Measurements from ENCODE around the gene MMP7.

DNA sequence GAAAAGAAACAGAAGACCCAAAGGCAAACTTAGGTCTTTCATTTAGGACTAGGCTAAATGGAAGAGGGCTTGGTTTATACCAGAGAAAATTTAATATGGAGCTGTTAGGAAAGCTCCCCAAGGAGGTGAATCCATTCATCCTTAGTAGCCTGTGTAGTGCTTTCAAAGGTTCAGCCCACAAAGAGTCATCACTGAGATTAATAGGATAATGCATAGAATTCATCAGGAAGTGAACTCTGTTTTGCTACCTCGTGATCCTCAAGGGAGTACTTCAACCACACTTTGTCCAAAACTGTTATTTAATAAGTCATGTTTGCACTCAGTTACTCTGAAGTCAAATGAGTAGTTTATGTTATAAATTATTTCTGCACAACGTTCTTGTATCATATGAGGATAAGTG lies 43.3 kb upstream of the MMP7 start:
- TF ChIP-seq, protein P1, sequence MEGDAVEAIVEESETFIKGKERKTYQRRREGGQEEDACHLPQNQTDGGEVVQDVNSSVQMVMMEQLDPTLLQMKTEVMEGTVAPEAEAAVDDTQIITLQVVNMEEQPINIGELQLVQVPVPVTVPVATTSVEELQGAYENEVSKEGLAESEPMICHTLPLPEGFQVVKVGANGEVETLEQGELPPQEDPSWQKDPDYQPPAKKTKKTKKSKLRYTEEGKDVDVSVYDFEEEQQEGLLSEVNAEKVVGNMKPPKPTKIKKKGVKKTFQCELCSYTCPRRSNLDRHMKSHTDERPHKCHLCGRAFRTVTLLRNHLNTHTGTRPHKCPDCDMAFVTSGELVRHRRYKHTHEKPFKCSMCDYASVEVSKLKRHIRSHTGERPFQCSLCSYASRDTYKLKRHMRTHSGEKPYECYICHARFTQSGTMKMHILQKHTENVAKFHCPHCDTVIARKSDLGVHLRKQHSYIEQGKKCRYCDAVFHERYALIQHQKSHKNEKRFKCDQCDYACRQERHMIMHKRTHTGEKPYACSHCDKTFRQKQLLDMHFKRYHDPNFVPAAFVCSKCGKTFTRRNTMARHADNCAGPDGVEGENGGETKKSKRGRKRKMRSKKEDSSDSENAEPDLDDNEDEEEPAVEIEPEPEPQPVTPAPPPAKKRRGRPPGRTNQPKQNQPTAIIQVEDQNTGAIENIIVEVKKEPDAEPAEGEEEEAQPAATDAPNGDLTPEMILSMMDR (IDR thresholded peaks at IDR 0.05): no peak
- no peak for TF ChIP-seq POLR2A (IDR thresholded peaks at IDR 0.05)
